ENCODE measurements around the gene SEPTIN8. TPM values are rescaled to one million over a fixed set of nuclear protein-coding genes. Genes with fewer than 3 reads are reported as not detected.

The SEPTIN8 gene
- polyA plus RNA-seq, 2 of the 4 experiments (the other 2 are of a cell fraction): 20.8 to 29.2 TPM

DNA sequence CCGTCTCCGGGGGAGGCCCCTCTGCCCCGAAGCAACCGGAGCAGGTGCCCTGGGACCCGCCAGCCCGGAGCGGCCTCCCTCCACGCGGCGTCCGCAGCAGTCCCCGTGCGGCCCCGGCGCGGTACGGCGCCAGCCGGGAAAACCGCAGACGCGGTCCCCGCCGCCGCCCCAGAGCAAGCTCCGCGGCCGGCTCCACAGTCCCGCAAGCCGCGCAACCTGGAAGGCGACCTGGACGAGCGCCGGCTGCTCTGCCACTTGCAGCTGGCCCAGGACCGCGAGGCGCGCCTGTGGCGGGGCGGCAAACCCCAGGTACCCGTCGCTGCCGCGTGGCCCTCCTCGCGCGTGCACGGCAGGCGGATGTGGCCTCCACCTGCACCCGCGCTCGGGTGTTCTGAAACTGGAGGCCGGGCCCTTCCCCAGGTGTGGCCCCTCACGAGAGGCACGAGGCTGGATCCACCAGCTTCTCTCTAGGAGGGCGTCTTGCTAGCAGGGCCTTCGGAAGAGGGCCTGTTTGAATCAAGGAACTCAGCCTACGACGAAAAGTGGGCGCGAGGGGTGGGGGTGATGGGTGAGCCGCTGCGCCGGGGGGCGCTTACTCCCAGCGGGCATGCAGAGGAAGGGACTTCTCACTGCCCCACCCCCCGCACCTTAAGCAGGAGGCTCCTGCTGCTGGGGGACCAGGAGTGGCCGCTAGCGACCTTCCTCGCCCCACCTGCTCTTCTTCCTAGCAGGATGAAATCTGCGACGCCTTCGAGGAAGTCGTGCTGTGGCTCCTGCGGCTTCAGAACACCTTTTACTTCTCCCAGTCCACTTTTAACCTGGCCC is 29.2 kb downstream of the SEPTIN8 start:
- Histone ChIP-seq H3K4me1 (no peaks in the 10 kb centered on the region), H3K4me3 (peak overlapping the region; percentile 73), H3K4me2 (peak overlapping the region; percentile 86), H3K9me3 (no peaks in the 10 kb centered on the region), H3K27ac (peak overlapping the region; percentile 72 to 87; a peak in 5 of 6 replicates)
- WGBS (ENCODE audit: missing lambda C conversion rate): 93% methylated on average over 63 of the region's 76 CpGs
- no peak for TF ChIP-seq NFE2L2 (conservative IDR thresholded peaks at IDR 0.05; ENCODE audit: low read length)
- TF ChIP-seq, protein P1, sequence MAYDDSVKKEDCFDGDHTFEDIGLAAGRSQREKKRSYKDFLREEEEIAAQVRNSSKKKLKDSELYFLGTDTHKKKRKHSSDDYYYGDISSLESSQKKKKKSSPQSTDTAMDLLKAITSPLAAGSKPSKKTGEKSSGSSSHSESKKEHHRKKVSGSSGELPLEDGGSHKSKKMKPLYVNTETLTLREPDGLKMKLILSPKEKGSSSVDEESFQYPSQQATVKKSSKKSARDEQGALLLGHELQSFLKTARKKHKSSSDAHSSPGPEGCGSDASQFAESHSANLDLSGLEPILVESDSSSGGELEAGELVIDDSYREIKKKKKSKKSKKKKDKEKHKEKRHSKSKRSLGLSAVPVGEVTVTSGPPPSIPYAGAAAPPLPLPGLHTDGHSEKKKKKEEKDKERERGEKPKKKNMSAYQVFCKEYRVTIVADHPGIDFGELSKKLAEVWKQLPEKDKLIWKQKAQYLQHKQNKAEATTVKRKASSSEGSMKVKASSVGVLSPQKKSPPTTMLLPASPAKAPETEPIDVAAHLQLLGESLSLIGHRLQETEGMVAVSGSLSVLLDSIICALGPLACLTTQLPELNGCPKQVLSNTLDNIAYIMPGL (CRISPR knock-in tag; IDR thresholded peaks at IDR 0.05; ENCODE audit: borderline replicate concordance): no peak
- no peak for TF ChIP-seq SMC3 (IDR thresholded peaks at IDR 0.05)
- no peak for TF ChIP-seq CTCF (IDR thresholded peaks at IDR 0.05)
- no peak for TF ChIP-seq HDAC2 (IDR thresholded peaks at IDR 0.05)
- no peak for TF ChIP-seq MAZ (IDR thresholded peaks at IDR 0.05; ENCODE audit: borderline replicate concordance, low read depth, low read length)
- TF ChIP-seq ZC3H11A (IDR thresholded peaks at IDR 0.05): no peak
- TF ChIP-seq RNF2 (IDR thresholded peaks at IDR 0.05; ENCODE audit: borderline replicate concordance, low read depth): no peak
- TF ChIP-seq CEBPB (IDR thresholded peaks at IDR 0.05): no peak
- TF ChIP-seq HES2 (IDR thresholded peaks at IDR 0.05): no peak
- no peak for TF ChIP-seq EP300 (IDR thresholded peaks at IDR 0.05)
- no peak for TF ChIP-seq PHF8 (IDR thresholded peaks at IDR 0.05; ENCODE audit: borderline replicate concordance, low read depth)
- no peak for TF ChIP-seq CHD2 (IDR thresholded peaks at IDR 0.05; ENCODE audit: low read length, partially characterized antibody)
- no peak for TF ChIP-seq RCOR1 (IDR thresholded peaks at IDR 0.05; ENCODE audit: low read depth, low read length)
- TF ChIP-seq HOXB5 (CRISPR knock-in tag; IDR thresholded peaks at IDR 0.05): no peak
- TF ChIP-seq MYC (IDR thresholded peaks at IDR 0.05; ENCODE audit: borderline replicate concordance, low read length): no peak
- TF ChIP-seq, protein P2, sequence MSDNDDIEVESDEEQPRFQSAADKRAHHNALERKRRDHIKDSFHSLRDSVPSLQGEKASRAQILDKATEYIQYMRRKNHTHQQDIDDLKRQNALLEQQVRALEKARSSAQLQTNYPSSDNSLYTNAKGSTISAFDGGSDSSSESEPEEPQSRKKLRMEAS (IDR thresholded peaks at IDR 0.05): no peak
- no peak for TF ChIP-seq TP53 (CRISPR knock-in tag; IDR thresholded peaks at IDR 0.05)
- no peak for TF ChIP-seq CHD4 (IDR thresholded peaks at IDR 0.05; ENCODE audit: borderline replicate concordance)
- TF ChIP-seq JUNB (IDR thresholded peaks at IDR 0.05): no peak
- no peak for ATAC-seq
- ChIA-PET CTCF (interaction anchor here (0.6 to 6.6 kb wide), 17 partner anchors 9 to 115 kb away, joined by 3 to 64 read pairs (median 5); no protein-coding TSS in a partner anchor), POLR2A (no interaction called here)
- FAIRE-seq: no peak
- DNase-seq (ENCODE audit: low read depth in 1 of 2, low spot score in 1 of 2): no peak

DNA sequence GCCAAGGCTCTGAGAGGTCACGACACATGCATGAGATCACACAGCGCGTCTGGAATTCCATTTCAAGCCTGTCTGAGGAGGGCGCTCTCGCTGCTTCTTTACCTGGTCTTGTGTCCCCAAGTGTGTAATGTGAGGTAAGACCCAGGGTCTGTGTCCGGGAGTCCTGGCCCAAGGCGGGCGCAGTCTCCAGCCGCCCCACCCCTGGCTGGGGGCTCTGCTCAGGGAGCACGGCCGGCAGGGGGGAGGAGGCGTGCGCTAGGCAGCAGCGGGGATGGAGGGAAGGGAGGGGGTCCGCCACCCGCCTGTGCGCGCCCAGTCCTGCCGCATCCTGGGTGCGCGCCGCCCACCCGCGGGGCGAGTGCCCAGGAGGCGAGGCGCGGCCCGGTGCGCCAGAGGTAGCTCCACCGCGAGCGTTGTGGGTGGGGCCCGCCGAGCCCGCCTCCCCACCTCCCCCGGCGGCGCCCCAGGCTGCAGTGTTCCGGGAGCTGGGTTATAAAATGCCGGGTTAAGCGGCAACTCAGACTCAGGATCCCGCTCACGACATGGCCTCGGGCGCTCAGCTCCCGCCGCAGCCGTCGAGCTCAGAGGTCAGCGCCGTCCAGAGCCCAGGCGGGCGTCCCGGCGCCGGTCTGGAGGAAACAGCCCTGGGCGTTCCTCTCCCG is 30.0 kb downstream of the SEPTIN8 start, which contains the start of gene CCNI2:
CCNI2 (plus strand) TSS at position 473 of the 662 bp plus-strand sequence; CDS start at position 543, 70 bp downstream.
- H3K4me3 ChIP-seq: peak within 1 kb of the TSS; percentile 73
- CTCF ChIA-PET: interaction anchor here (0.6 to 6.6 kb wide), 18 partner anchors 9 to 114 kb away, joined by 3 to 64 read pairs (median 4); no protein-coding TSS in a partner anchor
- peak; percentile 69 for TF ChIP-seq CTCF (IDR thresholded peaks at IDR 0.05)
- TF ChIP-seq ZFP36 (IDR thresholded peaks at IDR 0.05; ENCODE audit: borderline replicate concordance, partially characterized antibody): peak; percentile 45
- TF ChIP-seq HES2 (IDR thresholded peaks at IDR 0.05): no peak
- no peak for TF ChIP-seq BCL3 (IDR thresholded peaks at IDR 0.05)
- 0 out of 3 replicates have a peak, but pooled peaks have one; percentile 20 for TF ChIP-seq SMC3 (IDR thresholded peaks at IDR 0.05)
- no peak for TF ChIP-seq NPAS2 (CRISPR knock-in tag; IDR thresholded peaks at IDR 0.05; ENCODE audit: borderline replicate concordance)
- TF ChIP-seq RAD21 (conservative IDR thresholded peaks at IDR 0.05 in 1 of 2, IDR thresholded peaks at IDR 0.05 in 1 of 2): peak; percentile 40 to 52; a peak in 3 of 5 replicates
- TF ChIP-seq FOXS1 (CRISPR knock-in tag; IDR thresholded peaks at IDR 0.05): no peak
- WGBS (ENCODE audit: missing lambda C conversion rate): 9% methylated on average over 7 of the region's 59 CpGs
- H3K4me1 ChIP-seq: no peaks in the 10 kb centered on the region
- FAIRE-seq: no peak
- no peaks in the 10 kb centered on the region for H3K9me3 ChIP-seq
- peak within 1 kb of the TSS; percentile 72 to 87 for H3K27ac ChIP-seq
- peak; percentile 82 to 86 for ATAC-seq
- peak within 1 kb of the TSS; percentile 86 for H3K4me2 ChIP-seq
- DNase-seq (ENCODE audit: low read depth in 1 of 2, low spot score in 1 of 2): peak; percentile 65 to 71
- POLR2A ChIA-PET: no interaction called here
